ENCODE results near the gene GCK.

The GCK gene

DNA sequence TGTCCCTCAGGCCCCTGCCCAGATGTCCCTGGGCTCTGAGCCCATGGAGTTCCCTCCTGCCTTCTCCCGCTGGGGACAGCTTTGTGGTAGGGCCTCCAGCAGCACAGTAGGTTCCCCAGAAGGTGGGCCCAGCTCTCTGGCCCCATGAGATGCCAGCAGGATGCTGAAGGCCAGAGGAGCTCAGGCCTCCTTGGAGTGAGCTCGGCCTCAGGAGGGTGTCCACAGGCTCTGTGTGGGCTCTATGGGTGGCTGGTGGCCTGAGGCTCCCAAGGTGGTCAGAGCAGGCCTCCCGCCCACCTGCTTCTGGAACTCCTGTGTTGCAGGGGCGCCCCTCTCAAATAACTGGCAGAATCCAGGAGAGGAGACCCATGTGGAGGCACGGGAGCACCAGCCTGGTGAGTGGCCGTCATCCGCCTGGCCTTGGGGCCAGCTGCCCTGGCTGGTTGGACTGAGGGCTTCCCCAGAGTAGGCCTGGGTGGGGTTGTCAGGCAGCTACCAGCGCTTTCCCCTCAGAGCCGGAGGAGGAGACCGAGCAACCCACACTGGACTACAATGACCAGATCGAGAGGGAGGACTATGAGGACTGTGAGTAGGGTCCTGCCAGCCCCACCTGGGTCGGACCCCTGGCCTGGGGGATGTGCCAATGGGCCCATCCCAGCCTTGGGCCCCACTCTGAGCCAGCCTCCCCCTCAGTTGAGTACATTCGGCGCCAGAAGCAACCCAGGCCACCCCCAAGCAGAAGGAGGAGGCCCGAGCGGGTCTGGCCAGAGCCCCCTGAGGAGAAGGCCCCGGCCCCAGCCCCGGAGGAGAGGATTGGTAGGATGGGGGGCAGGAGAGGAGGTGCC, 81.9 kb downstream of the GCK start:
- ChIA-PET POLR2A (no interaction called here), CTCF (interaction anchor here (0.9 to 1.6 kb wide), 3 partner anchors 10 to 16 kb away, joined by 3 to 5 read pairs (median 4); partner anchors contain the start of gene POLD2)
- no peak overlapping the region for H3K4me3 ChIP-seq (ENCODE audit: low read depth, low read length)
- TF ChIP-seq, protein P1, sequence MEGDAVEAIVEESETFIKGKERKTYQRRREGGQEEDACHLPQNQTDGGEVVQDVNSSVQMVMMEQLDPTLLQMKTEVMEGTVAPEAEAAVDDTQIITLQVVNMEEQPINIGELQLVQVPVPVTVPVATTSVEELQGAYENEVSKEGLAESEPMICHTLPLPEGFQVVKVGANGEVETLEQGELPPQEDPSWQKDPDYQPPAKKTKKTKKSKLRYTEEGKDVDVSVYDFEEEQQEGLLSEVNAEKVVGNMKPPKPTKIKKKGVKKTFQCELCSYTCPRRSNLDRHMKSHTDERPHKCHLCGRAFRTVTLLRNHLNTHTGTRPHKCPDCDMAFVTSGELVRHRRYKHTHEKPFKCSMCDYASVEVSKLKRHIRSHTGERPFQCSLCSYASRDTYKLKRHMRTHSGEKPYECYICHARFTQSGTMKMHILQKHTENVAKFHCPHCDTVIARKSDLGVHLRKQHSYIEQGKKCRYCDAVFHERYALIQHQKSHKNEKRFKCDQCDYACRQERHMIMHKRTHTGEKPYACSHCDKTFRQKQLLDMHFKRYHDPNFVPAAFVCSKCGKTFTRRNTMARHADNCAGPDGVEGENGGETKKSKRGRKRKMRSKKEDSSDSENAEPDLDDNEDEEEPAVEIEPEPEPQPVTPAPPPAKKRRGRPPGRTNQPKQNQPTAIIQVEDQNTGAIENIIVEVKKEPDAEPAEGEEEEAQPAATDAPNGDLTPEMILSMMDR (IDR thresholded peaks at IDR 0.05; ENCODE audit: insufficient read depth, low read length, missing control alignments), result no peak
- DNase-seq (ENCODE audit: low read depth, low spot score), result no peak

DNA sequence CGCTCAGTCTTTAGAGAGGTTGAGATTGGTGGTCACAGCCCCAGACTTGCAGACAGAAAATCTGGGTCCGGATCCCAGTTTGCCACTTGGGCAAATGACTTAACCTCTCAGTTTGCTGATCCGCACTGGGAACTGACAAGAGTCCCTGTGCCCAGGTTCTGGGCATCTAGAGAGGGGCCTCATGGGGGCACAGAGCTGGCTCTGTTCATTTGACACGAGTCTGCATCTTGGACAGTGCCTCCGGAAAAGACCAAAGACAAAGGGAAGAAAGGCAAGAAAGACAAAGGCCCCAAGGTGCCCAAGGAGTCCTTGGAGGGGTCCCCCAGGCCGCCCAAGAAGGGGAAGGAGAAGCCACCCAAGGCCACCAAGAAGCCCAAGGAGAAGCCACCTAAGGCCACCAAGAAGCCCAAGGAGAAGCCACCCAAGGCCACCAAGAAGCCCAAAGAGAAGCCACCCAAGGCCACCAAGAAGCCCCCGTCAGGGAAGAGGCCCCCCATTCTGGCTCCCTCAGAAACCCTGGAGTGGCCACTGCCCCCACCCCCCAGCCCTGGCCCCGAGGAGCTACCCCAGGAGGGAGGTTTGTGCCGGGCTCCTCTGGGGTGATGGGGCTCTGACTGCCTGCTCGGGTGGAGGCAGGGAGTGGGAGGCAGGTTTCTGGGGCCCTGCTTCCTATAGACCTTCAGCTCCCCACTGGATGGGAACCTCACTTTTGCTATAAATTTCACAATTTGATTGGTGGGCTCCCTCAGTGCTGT, 82.8 kb downstream of the GCK start:
- POLR2A ChIA-PET, result interaction anchor here (2.0 to 2.6 kb wide), 2 partner anchors 16 to 18 kb away, joined by 8 to 12 read pairs; no protein-coding TSS in a partner anchor
- TF ChIP-seq, protein P1 (IDR thresholded peaks at IDR 0.05; ENCODE audit: insufficient read depth, low read length, missing control alignments), result no peak
- CTCF ChIA-PET, result interaction anchor here (1.0 to 1.8 kb wide), 3 partner anchors 16 to 90 kb away, joined by 3 to 9 read pairs (median 3); partner anchors contain the start of gene POLD2
- no peak for DNase-seq (ENCODE audit: low read depth, low spot score)
- H3K4me3 ChIP-seq (ENCODE audit: low read depth, low read length), result peak overlapping the region; percentile 75

DNA sequence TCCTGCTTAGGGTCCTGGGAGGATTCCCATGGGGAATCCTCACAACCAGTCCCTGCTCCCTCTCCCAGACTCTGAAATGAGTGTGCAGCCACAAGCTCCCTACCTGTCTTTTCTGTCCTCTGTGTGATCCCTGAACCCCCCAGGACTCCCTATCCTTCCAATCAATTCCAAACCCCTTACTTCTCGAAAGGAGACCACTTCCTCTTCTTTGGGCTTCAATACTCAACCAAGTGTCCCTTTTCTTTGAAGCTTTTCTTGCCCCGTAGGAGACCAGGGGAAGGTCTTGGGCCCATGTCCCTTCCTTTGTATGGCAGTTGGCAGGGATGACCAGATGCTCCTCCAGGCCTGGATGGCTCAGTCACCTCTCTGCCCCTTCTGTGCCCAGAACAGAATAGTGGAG, 83.4 kb downstream of the GCK start:
- H3K4me3 ChIP-seq (ENCODE audit: low read depth, low read length), result peak overlapping the region; percentile 75
- TF ChIP-seq, protein P1 (IDR thresholded peaks at IDR 0.05; ENCODE audit: insufficient read depth, low read length, missing control alignments), result no peak
- ChIA-PET CTCF (interaction anchor here (0.9 to 1.8 kb wide), 4 partner anchors 11 to 90 kb away, joined by 3 to 9 read pairs (median 3); no protein-coding TSS in a partner anchor), POLR2A (interaction anchor here (0.7 to 2.6 kb wide), 4 partner anchors 9 to 33 kb away, joined by 3 to 12 read pairs (median 6); no protein-coding TSS in a partner anchor)
- DNase-seq (ENCODE audit: low read depth, low spot score), result no peak

DNA sequence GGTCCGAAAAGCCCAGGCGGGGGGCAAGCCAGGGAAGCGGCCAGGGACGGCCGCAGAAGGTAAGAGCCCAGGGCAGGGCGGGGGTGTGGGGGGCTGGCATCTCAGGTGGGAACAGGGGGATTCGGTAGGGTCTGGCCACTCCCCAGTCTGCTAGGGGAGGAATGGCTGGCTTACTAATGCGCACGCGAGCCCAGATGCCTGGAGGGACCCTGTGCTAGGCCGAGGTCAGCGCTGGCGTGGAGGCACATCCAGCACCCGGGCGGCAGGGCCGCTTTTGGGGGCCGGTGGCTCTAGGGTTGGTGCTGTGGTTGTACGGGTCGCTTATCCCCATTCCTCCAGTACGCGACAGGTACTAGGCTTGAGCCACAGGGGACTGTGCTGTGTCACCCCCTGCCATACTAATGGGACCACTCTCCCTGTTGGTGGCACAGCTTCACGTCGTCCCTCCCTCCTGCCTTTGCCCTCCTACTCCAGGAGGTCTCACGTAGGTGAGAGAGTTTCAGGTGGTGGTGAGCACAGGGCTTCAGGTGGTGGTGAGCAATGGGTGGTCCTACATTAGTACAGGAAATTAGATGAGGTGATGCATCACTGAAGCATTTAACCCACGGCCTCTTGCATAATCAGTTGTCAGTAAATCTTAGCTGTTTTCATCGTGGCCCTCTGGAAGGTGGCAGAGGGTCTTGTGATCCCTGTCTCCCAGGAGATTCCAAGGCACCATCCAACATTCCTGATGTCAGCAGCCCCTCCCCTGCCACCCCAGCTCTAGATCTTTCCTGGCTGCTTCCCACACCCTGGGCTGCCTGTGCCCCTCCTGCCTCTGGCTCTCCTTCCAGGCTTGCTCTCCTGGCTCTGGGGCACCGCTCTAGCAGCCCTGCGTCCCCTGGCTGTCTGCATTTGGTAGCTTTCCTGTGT, 84.1 kb downstream of the GCK start:
- DNase-seq (ENCODE audit: low read depth, low spot score), result no peak
- TF ChIP-seq, protein P1 (IDR thresholded peaks at IDR 0.05; ENCODE audit: insufficient read depth, low read length, missing control alignments), result no peak
- peak overlapping the region; percentile 75 for H3K4me3 ChIP-seq (ENCODE audit: low read depth, low read length)
- CTCF ChIA-PET, result interaction anchor here (0.9 to 1.8 kb wide), 4 partner anchors 11 to 91 kb away, joined by 3 to 9 read pairs (median 3); no protein-coding TSS in a partner anchor
- POLR2A ChIA-PET, result interaction anchor here (0.7 to 2.6 kb wide), 4 partner anchors 10 to 32 kb away, joined by 3 to 12 read pairs (median 6); no protein-coding TSS in a partner anchor

DNA sequence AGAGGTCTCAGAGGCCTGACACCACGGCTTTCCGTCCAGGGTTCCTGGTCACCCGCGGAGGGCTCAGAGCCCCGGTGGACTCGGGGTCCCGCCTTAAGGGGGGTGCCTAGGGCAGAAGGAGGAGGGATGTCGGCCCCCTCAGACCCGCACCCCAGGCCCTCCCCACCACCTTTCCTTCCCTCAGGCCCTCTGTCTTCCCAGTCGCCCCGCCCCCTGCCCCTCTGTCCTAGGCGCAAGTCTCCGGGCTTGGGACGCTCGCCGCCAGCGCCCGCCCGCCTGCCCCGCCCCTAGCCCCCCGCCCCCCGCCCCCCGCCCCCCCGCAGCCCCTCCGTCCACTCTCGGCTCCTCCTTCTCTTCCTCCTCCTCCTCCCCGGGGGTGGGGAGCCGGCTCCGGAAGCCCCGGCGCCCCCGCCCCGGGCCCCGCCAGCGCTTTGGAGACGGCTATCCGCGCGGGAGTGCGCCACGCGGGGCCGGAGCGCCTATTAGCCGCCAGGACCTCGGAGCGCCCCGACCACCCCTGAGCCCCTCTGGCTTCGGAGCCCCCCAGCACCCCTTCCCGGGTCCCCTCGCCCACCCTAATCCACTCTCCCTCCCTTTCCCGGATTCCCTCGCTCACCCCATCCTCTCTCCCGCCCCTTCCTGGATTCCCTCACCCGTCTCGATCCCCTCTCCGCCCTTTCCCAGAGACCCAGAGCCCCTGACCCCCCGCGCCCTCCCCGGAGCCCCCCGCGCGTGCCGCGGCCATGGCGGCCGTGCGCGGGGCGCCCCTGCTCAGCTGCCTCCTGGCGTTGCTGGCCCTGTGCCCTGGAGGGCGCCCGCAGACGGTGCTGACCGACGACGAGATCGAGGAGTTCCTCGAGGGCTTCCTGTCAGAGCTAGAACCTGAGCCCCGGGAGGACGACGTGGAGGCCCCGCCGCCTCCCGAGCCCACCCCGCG, 85.0 kb downstream of the GCK start, which contains the start of gene AEBP1:
AEBP1 (plus strand) TSS at position 423 of the 937 bp plus-strand sequence; CDS start at position 744, 321 bp downstream.
- POLR2A ChIA-PET, result interaction anchor here (2.0 to 2.6 kb wide), 2 partner anchors 15 to 18 kb away, joined by 8 to 12 read pairs; no protein-coding TSS in a partner anchor
- TF ChIP-seq, protein P1 (IDR thresholded peaks at IDR 0.05; ENCODE audit: insufficient read depth, low read length, missing control alignments), result no peak
- peak within 1 kb of the TSS; percentile 75 for H3K4me3 ChIP-seq (ENCODE audit: low read depth, low read length)
- no peak for DNase-seq (ENCODE audit: low read depth, low spot score)
- CTCF ChIA-PET, result interaction anchor here (1.8 kb wide), 1 partner anchor 92 kb away, joined by 9 read pairs; no protein-coding TSS in a partner anchor
